Epithelial cell of esophagus (primary cell): ENCODE data around the gene TMEM38A.

ENCODE experiments used
- DNase-seq: peaks from one replicate; pipeline ENCODE4 v3.0.0; 2010; ENCODE audit warnings: low read depth
- H3K4me3 ChIP-seq: 2 replicates; pipeline ENCODE4 v1.5.1; 2011; ENCODE audit warnings: mild to moderate bottlenecking, low read length, control low read depth
- TF ChIP-seq, protein P1 (sequence below): IDR thresholded peaks from 2 replicates; pipeline ENCODE4 v1.5.1; 2011; ENCODE audit warnings: low read depth, mild to moderate bottlenecking, low read length, control low read depth, inconsistent platforms; ENCODE audit not compliant: insufficient read depth; ENCODE audit errors: missing control alignments

Gene TMEM38A

DNA sequence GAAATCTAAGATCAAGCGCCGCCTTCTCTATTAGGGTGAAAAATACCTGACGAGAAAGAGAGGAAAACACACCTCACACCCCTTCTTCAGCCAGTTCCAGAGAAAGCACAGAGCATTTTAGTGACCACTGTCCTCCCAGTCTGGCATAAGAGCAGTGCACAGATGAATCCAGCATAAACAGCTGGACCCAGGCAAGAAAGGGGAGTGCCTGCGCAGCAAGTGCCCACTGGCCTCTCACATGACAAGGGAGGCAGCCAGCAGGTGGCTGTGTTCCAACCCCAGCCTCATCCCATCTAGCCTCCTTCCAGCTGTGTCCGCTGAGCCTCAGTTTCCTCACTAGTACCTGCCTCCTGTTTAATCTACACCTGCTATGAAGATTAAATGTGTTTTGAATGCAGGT lies 40.9 kb upstream of the TMEM38A start:
- TF ChIP-seq, protein P1, sequence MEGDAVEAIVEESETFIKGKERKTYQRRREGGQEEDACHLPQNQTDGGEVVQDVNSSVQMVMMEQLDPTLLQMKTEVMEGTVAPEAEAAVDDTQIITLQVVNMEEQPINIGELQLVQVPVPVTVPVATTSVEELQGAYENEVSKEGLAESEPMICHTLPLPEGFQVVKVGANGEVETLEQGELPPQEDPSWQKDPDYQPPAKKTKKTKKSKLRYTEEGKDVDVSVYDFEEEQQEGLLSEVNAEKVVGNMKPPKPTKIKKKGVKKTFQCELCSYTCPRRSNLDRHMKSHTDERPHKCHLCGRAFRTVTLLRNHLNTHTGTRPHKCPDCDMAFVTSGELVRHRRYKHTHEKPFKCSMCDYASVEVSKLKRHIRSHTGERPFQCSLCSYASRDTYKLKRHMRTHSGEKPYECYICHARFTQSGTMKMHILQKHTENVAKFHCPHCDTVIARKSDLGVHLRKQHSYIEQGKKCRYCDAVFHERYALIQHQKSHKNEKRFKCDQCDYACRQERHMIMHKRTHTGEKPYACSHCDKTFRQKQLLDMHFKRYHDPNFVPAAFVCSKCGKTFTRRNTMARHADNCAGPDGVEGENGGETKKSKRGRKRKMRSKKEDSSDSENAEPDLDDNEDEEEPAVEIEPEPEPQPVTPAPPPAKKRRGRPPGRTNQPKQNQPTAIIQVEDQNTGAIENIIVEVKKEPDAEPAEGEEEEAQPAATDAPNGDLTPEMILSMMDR = no peak
- no peak overlapping the region for H3K4me3 ChIP-seq
- DNase-seq = no peak

DNA sequence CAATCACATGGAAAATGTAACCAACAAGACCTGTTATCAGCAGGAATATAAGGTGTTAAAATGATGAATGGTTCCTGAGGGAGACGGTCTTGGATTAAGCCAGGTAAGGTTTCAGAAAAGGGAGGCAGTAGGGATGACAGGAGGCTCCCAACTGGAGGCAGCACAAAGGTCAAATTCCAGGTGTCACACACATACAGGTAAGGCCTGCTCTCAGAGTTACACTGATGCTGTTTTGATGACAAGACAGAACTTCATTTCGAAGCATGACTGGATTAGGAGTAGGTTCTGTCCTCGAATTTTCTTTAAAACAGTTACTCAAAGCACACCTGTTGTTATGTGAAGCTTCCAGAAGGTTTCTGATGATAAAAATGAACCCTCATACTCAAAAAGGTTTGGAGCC lies 40.4 kb upstream of the TMEM38A start:
- TF ChIP-seq, protein P1 = no peak
- H3K4me3 ChIP-seq = no peak overlapping the region
- DNase-seq = no peak

DNA sequence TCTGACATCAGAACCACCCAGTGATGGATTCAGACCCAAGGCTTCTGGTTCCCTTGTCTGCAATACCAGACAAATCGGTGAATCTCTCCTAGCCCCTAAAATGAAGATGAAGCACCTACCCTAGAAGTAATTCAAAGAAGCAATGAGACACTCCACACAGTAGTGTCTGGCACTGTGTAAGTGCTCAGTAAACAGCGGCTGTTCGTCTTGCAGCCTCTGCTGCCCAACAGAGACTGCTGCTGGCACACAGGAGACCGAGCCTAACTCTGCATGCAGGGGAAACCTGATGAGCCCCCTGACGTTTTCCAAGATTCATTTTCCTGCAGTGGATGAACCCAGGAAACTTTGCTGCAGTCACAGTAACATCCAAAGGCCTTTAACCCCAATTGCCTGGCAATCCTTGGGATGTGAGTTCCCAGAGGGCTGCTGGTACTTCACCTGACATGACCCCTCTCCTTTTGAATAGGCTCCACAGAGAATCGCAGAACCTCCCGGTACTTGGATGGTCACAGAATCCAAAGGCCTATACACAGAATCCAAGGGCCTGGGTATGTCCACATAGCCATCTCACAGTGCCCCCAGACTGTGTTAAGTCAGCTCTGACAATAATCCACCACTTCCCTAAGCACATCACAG lies 39.7 kb upstream of the TMEM38A start:
- no peak for DNase-seq
- no peak overlapping the region for H3K4me3 ChIP-seq
- TF ChIP-seq, protein P1 = no peak

DNA sequence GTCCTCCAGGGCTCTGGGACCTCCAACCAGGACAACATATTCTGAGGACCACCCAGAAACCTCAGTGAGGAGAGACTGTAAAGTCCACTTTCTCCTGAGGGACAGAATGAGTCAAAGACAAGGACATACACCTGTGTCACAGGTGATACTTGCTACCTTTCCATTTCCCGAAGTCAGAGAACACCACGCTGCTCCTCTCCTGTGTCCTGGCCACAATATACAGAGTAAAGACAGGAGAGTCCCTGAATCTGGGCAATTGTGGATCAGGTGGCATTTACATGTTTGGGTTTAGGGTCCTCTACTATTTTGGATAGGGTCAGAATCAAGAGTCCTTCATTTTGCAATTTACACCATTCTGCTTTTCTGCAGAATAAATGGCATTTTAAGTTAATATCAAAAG lies 37.9 kb upstream of the TMEM38A start:
- TF ChIP-seq, protein P1 = no peak
- DNase-seq = no peak
- H3K4me3 ChIP-seq = no peak overlapping the region

GRCh38 chr19:16623576-16623975 lies 37.4 kb upstream of the TMEM38A start:
- no peak overlapping the region for H3K4me3 ChIP-seq
- no peak for DNase-seq
- TF ChIP-seq, protein P1 = no peak

DNA sequence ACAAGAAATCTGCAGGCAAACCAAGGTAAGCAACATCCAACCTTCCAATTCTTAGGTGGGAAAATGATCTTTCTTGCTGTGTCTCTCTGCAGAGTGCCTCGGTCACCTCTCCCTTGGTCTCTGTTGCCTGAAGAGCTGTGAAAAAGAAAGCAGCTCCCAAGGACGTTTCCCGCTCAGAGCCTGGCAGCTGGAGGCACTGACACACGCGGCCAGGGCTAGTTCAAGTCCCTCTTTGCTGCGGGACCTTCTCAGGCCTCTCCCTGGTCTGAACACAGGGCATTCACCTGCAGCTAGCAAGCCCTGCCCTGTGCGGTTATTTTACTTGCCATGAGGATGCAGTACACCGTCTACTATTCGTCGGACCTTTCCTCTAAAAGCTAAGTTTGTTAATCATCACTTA lies 36.7 kb upstream of the TMEM38A start:
- TF ChIP-seq, protein P1 = no peak
- no peak overlapping the region for H3K4me3 ChIP-seq
- DNase-seq = no peak
